Sciatic nerve (tissue), 2 donors: ENCODE measurements around the gene SMKR1. TPM values are rescaled to one million over a fixed set of nuclear protein-coding genes. Genes with fewer than 3 reads are reported as not detected.

Experiments used
- ATAC-seq: fragments of 200-7000 bp; cut with Tn5 transposase; one replicate; pipeline ENCODE4 v1.9.1; 2020; ENCODE audit warnings: mild to moderate bottlenecking, moderate library complexity
- DNase-seq: peaks from one replicate; pipeline ENCODE4 v3.0.0-alpha.2; 2020; ENCODE audit warnings: low spot score
- intact Hi-C: fragments of 100-400 bp; cut with DNase I; formaldehyde crosslinking; loops from one replicate; pipeline ENCODE4 v1.14.2; 2022
- total RNA-seq: library from RNA; stranded (reverse); fragmentation: NEBNext Ultra II Directional; extraction: Animal tissue kit (Norgen Biotek cat#: 25700); gene quantifications from one replicate; pipeline ENCODE4 v1.2.1, GENCODE V29; 2021
- donor health status: DM: no; HTN: no; CAD: no.
- donor health status: DM: no; HTN: no; CAD: no.

SMKR1 gene
- total RNA-seq, 1 donor from 2014 or later, result 0.36 TPM

DNA sequence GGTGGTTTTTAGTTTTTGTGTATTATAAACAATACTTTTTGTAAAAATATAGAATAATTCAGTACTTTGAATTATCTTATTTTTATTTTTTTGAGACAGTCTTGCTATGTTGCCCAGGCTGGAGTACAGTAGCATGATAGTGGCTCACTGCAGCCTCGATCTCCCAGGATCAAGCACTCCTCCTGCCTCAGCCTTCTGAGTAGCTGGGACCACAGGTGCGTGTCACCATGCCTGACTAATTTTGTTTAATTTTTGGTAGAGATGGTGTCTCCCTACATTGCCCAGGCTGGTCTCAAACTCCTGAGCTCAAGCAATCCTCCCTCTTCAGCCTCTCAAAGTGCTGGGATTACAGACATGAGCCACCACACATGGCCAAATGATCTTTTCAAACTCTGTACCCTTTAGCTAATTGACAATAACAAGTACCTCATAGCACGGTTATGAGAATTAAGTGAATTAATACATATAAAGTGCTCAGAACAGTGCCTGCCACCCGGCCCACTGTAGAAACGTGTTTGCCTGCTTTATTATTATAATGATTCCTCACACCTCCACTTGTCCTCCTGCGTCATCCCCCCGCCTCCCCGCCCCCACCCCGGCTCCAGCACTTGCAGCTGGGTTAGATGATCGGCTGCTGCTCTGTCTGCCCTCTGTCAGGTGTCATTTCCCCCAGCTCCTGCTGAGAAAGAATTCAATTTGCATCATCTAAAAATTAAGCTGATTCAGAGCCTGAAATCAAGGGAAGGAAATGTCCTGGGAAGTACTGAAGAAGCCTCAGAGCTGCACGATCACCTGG lies 55.6 kb downstream of the SMKR1 start:
- ATAC-seq (no peak), DNase-seq (no peak)
- intact Hi-C loops, result no loop called here

DNA sequence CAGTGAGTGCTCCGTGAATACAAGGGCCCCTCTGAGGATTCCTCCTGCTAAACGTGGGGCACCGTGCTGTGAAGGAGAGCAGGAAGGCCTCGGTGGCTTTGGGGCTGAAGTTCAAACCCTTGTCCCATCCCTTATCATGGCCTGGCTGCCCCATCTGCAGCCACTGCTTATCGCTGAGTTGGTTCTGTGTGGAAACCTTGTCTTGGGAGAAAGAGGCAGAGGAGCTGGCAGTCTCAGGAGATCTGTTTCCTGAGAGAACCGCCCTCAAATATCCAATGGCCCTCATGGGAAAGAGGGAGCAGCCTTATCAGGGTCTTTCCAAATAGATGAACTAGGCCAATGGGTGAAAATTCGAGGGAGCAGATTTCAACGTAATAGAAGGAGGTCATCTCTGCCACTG lies 57.2 kb downstream of the SMKR1 start:
- ATAC-seq (no peak), DNase-seq (no peak)
- intact Hi-C loops, result no loop called here

DNA sequence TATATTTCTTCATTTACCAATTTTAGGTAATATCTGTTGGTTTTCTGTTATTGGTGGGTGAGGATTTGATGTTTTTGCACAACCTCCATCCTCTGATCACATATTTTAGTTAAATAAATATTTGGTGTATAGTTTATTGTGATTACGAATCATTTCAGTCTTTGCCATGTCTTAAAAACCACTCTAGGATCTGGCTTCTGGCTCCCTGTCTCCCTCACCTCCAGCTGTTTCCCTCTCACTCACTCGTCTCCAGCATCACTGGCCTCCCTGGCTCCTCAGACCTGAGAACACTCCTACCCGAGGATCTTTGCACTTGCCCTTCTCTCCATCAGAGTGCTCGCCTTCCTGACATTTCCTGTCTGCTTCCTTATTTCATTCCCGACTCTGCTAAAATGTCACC lies 58.5 kb downstream of the SMKR1 start:
- intact Hi-C loops, result no loop called here
- DNase-seq (peak; percentile 4), ATAC-seq (no peak)

DNA sequence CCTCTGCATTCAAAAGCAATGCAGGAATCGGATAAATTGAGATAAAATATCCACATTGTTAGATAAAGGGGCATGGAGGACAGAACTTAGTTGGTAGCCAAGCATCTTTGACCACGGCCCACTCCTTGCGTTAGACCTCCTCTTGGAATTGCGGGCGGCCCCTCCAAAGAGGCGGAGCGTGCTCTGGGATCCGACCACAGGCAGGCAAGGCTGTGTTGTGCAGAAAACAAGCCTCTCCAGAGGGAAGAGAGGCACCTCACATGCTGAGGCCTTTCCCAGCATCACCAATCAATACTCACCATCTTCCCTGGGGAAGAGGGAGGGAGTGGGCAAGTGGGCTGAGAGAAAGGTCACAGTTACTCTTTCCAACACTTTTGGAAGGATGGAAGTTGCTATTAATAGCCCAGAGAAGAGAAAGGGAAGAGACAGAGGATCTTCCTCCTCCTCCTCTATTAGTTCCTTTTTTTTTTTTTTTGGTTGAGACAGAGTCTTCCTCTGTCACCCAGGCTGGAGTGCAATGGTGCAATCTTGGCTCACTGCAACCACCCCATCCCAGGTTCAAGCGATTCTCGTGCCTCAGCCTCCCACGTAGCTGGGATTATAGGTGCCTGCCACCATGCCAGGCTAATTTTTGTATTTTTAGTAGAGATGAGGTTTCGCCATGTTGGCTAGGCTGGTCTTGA lies 59.5 kb downstream of the SMKR1 start:
- intact Hi-C loops, result no loop called here
- ATAC-seq, result no peak
- DNase-seq, result no peak

Other genes starting within 250 kb of the SMKR1 start
- 0.62 TPM for gene STRIP2, start 68.1 kb upstream of the SMKR1 start, total RNA-seq
- 29.2 TPM for gene NRF1, start 109.2 kb downstream of the SMKR1 start, total RNA-seq